ENCODE measurements around the gene RETREG2. TPM values are rescaled to one million over a fixed set of nuclear protein-coding genes. Genes with fewer than 3 reads are reported as not detected.
"Not testable (repeated sequence)": the region's sequence is repeated elsewhere in the genome, so short reads cannot be mapped to it uniquely, and the experiment has no call there.

Gene RETREG2
- total and polyA plus RNA-seq, 2 donors: 33.6 to 56.0 TPM

DNA sequence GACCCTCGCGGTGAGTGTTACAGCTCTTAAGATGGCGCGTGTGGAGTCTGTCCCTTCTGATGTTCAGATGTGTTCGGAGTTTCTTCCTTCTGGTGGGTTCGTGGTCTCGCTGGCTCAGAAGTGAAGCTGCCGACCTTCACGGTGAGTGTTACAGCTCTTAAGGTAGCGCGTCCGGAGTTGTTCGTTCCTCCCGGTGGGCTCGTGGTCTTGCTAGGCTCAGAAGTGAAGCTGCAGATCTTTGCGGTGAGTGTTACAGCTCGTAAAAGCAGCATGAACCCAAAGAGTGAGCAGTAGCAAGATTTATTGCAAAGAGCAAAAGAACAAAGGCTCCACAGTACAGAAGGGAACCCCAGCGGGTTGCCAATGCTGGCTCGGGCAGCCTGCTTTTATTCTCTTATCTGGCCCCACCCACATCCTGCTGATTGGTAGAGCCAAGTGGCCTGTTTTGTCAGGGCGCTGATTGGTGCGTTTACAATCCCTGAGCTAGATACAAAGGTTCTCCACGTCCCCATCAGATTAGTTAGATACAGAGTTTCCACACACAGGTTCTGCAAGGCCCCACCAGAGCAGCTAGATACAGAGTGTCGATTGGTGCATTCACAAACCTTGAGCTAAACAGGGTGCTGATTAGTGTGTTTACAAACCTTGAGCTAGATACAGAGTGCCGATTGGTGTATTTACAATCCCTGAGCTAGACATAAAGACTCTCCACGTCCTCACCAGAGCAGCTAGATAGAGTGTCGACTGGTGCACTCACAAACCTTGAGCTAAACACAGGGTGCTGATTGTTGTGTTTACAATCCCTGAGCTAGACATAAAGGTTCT lies 22.6 kb downstream of the RETREG2 start:
- WGBS: 61% methylated on average over 25 of the region's 26 CpGs
- peak in 2 of 9 donors; percentile 18 to 35 for DNase-seq (ENCODE audit: low read depth in 6 of 9, low spot score in 9 of 9)
- H3K9me3 ChIP-seq (ENCODE audit: control insufficient read depth in 2 of 2, insufficient read depth in 1 of 2, low read length in 1 of 2); H3K27me3 ChIP-seq (ENCODE audit: control insufficient read depth in 2 of 2, insufficient read depth in 1 of 2, low read length in 1 of 2); H3K36me3 ChIP-seq (ENCODE audit: control insufficient read depth in 2 of 2, insufficient read depth in 2 of 2, low read length in 1 of 2); H3K4me3 ChIP-seq (ENCODE audit: low read length in 2 of 2); H3K4me1 ChIP-seq (ENCODE audit: control insufficient read depth in 2 of 2, insufficient read depth in 2 of 2, low read length in 2 of 2): not testable (repeated sequence)
- H3K27ac ChIP-seq (ENCODE audit: low read depth in 1 of 2, low read length in 1 of 2): peak overlapping the region; percentile 20 to 26

DNA sequence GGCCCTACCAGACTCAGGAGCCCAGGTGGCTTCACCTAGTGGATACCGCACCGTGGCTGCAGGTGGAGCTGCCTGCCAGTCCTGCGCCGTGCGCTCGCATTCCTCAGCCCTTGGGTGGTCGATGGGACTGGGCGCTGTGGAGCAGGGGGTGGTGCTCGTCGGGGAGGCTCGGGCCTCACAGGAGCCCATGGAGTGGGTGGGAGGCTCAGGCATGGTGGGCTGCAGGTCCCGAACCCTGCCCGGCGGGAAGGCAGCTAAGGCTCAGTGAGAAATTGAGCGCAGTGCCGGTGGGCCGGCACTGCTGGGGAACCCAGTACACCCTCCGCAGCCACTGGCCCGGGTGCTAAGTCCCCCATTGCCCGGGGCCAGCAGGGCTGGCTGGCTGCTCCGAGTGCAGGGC lies 23.3 kb downstream of the RETREG2 start:
- WGBS: 91% methylated on average over 20 of the region's 21 CpGs
- DNase-seq (ENCODE audit: low read depth in 6 of 9, low spot score in 9 of 9); H3K36me3 ChIP-seq (ENCODE audit: control insufficient read depth in 2 of 2, insufficient read depth in 2 of 2, low read length in 1 of 2); H3K27me3 ChIP-seq (ENCODE audit: control insufficient read depth in 2 of 2, insufficient read depth in 1 of 2, low read length in 1 of 2); H3K4me1 ChIP-seq (ENCODE audit: control insufficient read depth in 2 of 2, insufficient read depth in 2 of 2, low read length in 2 of 2); H3K27ac ChIP-seq (ENCODE audit: low read depth in 1 of 2, low read length in 1 of 2); H3K4me3 ChIP-seq (ENCODE audit: low read length in 2 of 2); H3K9me3 ChIP-seq (ENCODE audit: control insufficient read depth in 2 of 2, insufficient read depth in 1 of 2, low read length in 1 of 2): not testable (repeated sequence)

DNA sequence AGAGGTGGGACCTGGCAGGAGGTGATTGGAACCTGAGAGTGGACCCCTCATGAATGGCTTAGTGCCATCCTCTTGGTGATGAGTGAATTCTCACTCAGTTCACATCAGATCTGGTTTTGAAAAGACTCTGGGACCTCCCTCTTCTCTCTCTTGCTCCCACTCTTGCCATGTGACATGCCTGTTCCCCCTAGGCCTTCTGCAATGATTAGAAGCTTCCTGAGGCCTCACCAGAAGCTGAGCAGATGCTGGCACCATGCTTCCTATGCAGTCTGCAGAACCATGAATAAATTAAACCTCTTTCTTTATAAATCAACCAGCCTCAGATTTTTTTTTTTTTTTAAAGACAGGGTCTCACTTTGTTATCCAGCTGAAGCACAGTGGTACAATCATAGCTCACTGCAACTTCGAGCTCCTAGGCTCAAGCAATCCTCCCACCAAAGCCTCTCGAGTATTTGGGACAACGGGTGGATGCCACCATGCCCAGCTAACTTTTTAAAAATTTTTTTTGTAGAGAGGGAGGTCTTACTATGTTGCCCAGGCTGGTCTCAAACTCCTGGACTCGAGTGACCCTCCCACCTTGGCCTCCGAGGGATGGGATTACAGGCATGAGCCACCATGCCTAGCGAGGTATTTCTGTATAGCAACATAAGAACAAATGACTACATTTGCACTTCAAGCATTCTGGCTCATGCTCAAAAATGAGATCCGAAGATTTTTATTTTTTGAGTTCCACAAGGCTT lies 26.5 kb downstream of the RETREG2 start:
- Histone ChIP-seq H3K4me3 (ENCODE audit: low read length in 2 of 2) (no peak overlapping the region), H3K9me3 (ENCODE audit: control insufficient read depth in 2 of 2, insufficient read depth in 1 of 2, low read length in 1 of 2) (peaks cover 0 to 3% of the 10 kb centered on the region in 2 donors), H3K27me3 (ENCODE audit: control insufficient read depth in 2 of 2, insufficient read depth in 1 of 2, low read length in 1 of 2) (no peaks in the 10 kb centered on the region), H3K27ac (ENCODE audit: low read depth in 1 of 2, low read length in 1 of 2) (no peak overlapping the region), H3K36me3 (ENCODE audit: control insufficient read depth in 2 of 2, insufficient read depth in 2 of 2, low read length in 1 of 2) (peaks cover 17 to 21% of the 10 kb centered on the region in 2 donors), H3K4me1 (ENCODE audit: control insufficient read depth in 2 of 2, insufficient read depth in 2 of 2, low read length in 2 of 2) (peaks cover 6 to 31% of the 10 kb centered on the region in 2 donors)
- 96% methylated on average over 7 of the region's 7 CpGs for WGBS
- no peak for DNase-seq (ENCODE audit: low read depth in 6 of 9, low spot score in 9 of 9)

DNA sequence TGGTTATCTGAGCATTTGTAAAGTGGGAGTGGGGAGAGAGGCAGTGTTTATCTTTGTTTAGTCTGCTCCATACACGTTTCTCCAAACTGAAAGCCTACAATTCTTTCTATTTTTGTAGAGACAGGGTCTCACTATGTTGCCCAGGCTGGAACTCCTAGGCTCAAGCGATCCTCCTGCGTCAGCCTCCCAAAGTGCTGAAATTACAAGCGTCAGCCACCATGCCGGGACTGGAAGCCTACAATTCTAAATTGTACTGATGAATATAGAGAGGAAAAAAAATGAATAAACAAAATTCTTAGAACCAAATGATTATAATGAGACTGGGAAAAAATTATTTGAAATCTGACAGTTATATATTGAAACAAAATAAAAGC lies 27.1 kb downstream of the RETREG2 start:
- Histone ChIP-seq H3K27me3 (ENCODE audit: control insufficient read depth in 2 of 2, insufficient read depth in 1 of 2, low read length in 1 of 2) (no peaks in the 10 kb centered on the region), H3K36me3 (ENCODE audit: control insufficient read depth in 2 of 2, insufficient read depth in 2 of 2, low read length in 1 of 2) (peaks cover 22 to 27% of the 10 kb centered on the region in 2 donors), H3K9me3 (ENCODE audit: control insufficient read depth in 2 of 2, insufficient read depth in 1 of 2, low read length in 1 of 2) (peaks cover 0 to 3% of the 10 kb centered on the region in 2 donors), H3K4me3 (ENCODE audit: low read length in 2 of 2) (no peak overlapping the region), H3K27ac (ENCODE audit: low read depth in 1 of 2, low read length in 1 of 2) (no peak overlapping the region), H3K4me1 (ENCODE audit: control insufficient read depth in 2 of 2, insufficient read depth in 2 of 2, low read length in 2 of 2) (peaks cover 6 to 36% of the 10 kb centered on the region in 2 donors)
- no peak for DNase-seq (ENCODE audit: low read depth in 6 of 9, low spot score in 9 of 9)
- 96% methylated on average over 5 of the region's 5 CpGs for WGBS

DNA sequence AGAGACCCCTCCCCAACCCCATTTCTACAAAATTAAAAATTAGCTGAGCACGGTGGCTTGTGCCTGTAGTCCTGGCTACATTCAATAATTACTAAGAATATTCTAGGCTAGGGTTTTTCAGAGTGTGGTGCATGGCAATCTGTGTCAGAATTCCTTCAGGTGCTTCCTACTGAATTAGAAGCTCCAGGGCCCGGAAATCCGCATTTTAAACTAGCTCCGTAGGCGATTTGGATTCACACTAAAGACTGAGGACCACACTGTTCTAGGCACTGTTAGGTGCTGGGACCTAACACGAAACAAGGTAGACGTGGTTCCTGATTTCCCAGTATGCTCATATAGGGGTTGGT lies 27.9 kb downstream of the RETREG2 start:
- Histone ChIP-seq H3K4me3 (ENCODE audit: low read length in 2 of 2) (peak overlapping the region; percentile 72 to 76), H3K27ac (ENCODE audit: low read depth in 1 of 2, low read length in 1 of 2) (peak overlapping the region; percentile 92 to 97), H3K9me3 (ENCODE audit: control insufficient read depth in 2 of 2, insufficient read depth in 1 of 2, low read length in 1 of 2) (peaks cover 0 to 3% of the 10 kb centered on the region in 2 donors), H3K4me1 (ENCODE audit: control insufficient read depth in 2 of 2, insufficient read depth in 2 of 2, low read length in 2 of 2) (peaks cover 6 to 44% of the 10 kb centered on the region in 2 donors), H3K36me3 (ENCODE audit: control insufficient read depth in 2 of 2, insufficient read depth in 2 of 2, low read length in 1 of 2) (peaks cover 28 to 31% of the 10 kb centered on the region in 2 donors), H3K27me3 (ENCODE audit: control insufficient read depth in 2 of 2, insufficient read depth in 1 of 2, low read length in 1 of 2) (no peaks in the 10 kb centered on the region)
- DNase-seq (ENCODE audit: low read depth in 6 of 9, low spot score in 9 of 9): no peak
- 26% methylated on average over 7 of the region's 7 CpGs for WGBS

DNA sequence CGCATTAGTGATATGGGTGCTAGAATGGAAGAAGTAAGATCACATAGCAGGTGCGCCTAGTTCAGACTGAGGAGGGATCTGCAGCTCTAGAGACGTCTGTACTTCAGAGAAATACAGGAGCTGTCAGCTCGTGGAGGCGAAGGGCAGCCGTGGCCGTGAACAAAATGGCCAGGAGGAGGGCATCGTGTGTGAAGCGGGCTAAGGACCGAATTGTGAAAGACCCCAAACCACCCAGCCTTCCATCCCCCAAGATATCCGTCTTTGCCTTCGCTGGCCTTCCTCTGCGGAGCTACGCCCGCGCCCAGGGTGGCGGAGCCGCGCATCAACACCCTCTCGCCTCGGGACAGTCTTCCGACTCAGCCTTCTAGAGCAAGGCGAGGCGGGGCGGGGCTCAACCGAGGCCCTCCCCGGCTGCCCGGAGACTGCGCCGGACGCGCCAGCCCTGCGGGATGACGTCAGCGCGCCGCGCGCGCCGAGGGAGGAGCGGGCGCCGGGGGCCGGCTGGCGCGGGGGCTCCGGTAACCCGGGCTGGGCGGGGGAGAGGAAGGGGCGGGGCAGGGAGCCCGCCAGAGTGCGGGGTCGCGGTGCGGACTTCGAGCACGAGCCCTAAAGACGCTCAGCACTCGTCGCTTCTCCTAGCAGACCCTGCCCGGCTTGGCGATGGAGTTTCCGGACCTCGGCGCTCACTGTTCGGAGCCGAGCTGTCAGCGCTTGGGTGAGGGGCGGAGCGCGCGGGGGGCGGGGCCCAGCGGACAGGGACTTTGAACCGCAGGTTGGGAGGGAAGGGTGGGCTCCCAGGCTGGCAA lies 28.5 kb downstream of the RETREG2 start, which contains the start of gene ZFAND2B:
Gene ZFAND2B (plus strand): TSS at position 455 of the 806 bp plus-strand sequence. CDS start 206 bp downstream, at position 661.
- no peaks in the 10 kb centered on the region for H3K27me3 ChIP-seq (ENCODE audit: control insufficient read depth in 2 of 2, insufficient read depth in 1 of 2, low read length in 1 of 2)
- peaks cover 6 to 49% of the 10 kb centered on the region in 2 donors for H3K4me1 ChIP-seq (ENCODE audit: control insufficient read depth in 2 of 2, insufficient read depth in 2 of 2, low read length in 2 of 2)
- H3K36me3 ChIP-seq (ENCODE audit: control insufficient read depth in 2 of 2, insufficient read depth in 2 of 2, low read length in 1 of 2): peaks cover 28 to 34% of the 10 kb centered on the region in 2 donors
- H3K9me3 ChIP-seq (ENCODE audit: control insufficient read depth in 2 of 2, insufficient read depth in 1 of 2, low read length in 1 of 2): peaks cover 0 to 3% of the 10 kb centered on the region in 2 donors
- peak within 1 kb of the TSS; percentile 72 to 76 for H3K4me3 ChIP-seq (ENCODE audit: low read length in 2 of 2)
- peak within 1 kb of the TSS; percentile 92 to 97 for H3K27ac ChIP-seq (ENCODE audit: low read depth in 1 of 2, low read length in 1 of 2)
- under 1% methylated on average over 76 of the region's 76 CpGs for WGBS
- DNase-seq (ENCODE audit: low read depth in 6 of 9, low spot score in 9 of 9): peak; percentile 81 to 97 (median 93)

DNA sequence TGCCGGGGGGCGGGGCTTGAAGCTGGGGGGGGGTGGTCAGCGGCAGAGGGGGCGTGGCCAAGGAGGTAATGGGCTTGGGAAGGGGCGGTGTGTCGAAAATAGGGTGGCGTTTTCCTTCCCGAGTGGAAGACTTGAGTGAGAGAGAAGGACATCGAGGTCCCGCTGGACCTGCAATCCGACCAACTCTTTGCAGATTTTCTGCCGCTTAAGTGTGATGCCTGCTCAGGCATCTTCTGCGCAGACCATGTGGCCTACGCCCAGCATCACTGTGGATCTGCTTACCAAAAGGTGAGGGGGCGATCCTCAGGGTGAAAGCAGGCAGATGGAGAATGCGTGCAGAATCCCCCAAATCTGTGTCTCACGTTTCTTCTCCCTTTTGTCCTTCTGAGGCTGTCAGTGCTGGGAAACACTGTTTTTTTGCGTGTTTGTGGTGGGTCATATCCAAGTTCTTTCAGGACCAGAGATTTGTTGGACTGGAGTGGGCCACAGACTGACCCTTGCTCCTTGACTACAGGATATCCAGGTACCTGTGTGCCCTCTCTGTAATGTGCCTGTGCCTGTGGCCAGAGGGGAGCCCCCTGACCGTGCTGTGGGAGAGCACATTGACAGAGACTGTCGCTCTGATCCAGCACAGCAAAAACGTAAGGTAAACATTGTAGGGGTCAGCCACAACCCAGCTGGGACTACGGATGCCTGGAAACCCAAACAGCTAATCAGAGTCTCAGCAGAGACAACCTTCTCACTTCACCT lies 29.2 kb downstream of the RETREG2 start:
- Histone ChIP-seq H3K36me3 (ENCODE audit: control insufficient read depth in 2 of 2, insufficient read depth in 2 of 2, low read length in 1 of 2) (peaks cover 28 to 34% of the 10 kb centered on the region in 2 donors), H3K27me3 (ENCODE audit: control insufficient read depth in 2 of 2, insufficient read depth in 1 of 2, low read length in 1 of 2) (no peaks in the 10 kb centered on the region), H3K4me3 (ENCODE audit: low read length in 2 of 2) (peak overlapping the region; percentile 72 to 76), H3K9me3 (ENCODE audit: control insufficient read depth in 2 of 2, insufficient read depth in 1 of 2, low read length in 1 of 2) (peaks cover 0 to 3% of the 10 kb centered on the region in 2 donors), H3K27ac (ENCODE audit: low read depth in 1 of 2, low read length in 1 of 2) (peak overlapping the region; percentile 66 to 92), H3K4me1 (ENCODE audit: control insufficient read depth in 2 of 2, insufficient read depth in 2 of 2, low read length in 2 of 2) (peaks cover 6 to 49% of the 10 kb centered on the region in 2 donors)
- no peak for DNase-seq (ENCODE audit: low read depth in 6 of 9, low spot score in 9 of 9)
- WGBS: 32% methylated on average over 22 of the region's 22 CpGs
